NOMO-1 treated with dmso at 0.1 percent for 144 hours (cell line): ENCODE results near the gene SLC35G6.
"Not testable (repeated sequence)": the region's sequence is repeated elsewhere in the genome, so short reads cannot be mapped to it uniquely, and the experiment has no call there.

ENCODE experiments used
- DNase-seq: peaks from one replicate; lab custom pipeline; 2025; ENCODE audit not compliant: unreplicated experiment; lab: John Stamatoyannopoulos, UW

SLC35G6 gene

GRCh38 chr17:7459961-7460545 lies 21.2 kb upstream of the SLC35G6 start:
- DNase-seq = no peak

GRCh38 chr17:7460850-7461660 lies 20.2 kb upstream of the SLC35G6 start:
- no peak for DNase-seq

- no peak for DNase-seq
Observed at GRCh38 chr17:7462474-7463371, 18.5 kb upstream of the SLC35G6 start.

- DNase-seq = no peak
Observed at GRCh38 chr17:7463372-7463846, 17.8 kb upstream of the SLC35G6 start.

- no peak for DNase-seq
Observed at GRCh38 chr17:7464081-7464480, 17.2 kb upstream of the SLC35G6 start.

- no peak for DNase-seq
Observed at GRCh38 chr17:7465597-7466275, 15.5 kb upstream of the SLC35G6 start.

- no peak for DNase-seq
Observed at GRCh38 chr17:7466318-7466638, 15.0 kb upstream of the SLC35G6 start.

GRCh38 chr17:7466639-7467341 lies 14.5 kb upstream of the SLC35G6 start:
- DNase-seq = no peak

- no peak for DNase-seq
Observed at GRCh38 chr17:7467498-7467897, 13.7 kb upstream of the SLC35G6 start.

GRCh38 chr17:7468290-7468689 lies 13.0 kb upstream of the SLC35G6 start:
- no peak for DNase-seq

- DNase-seq = no peak
Observed at GRCh38 chr17:7468804-7469389, 12.3 kb upstream of the SLC35G6 start.

GRCh38 chr17:7469843-7470242 lies 11.4 kb upstream of the SLC35G6 start:
- DNase-seq = not testable (repeated sequence)

- DNase-seq = not testable (repeated sequence)
Observed at GRCh38 chr17:7470457-7470973, 10.7 kb upstream of the SLC35G6 start.

GRCh38 chr17:7471729-7472128 lies 9.5 kb upstream of the SLC35G6 start:
- no peak for DNase-seq

GRCh38 chr17:7474767-7475166 lies 6.5 kb upstream of the SLC35G6 start:
- DNase-seq = not testable (repeated sequence)

- no peak for DNase-seq
Observed at GRCh38 chr17:7475764-7476422, 5.4 kb upstream of the SLC35G6 start.

GRCh38 chr17:7476494-7476893 lies 4.8 kb upstream of the SLC35G6 start:
- DNase-seq = no peak

- no peak for DNase-seq
Observed at GRCh38 chr17:7476951-7477350, 4.3 kb upstream of the SLC35G6 start.
